ENCODE measurements around the gene COL26A1.
A peak's percentile ranks its signal among the peaks of the same experiment; 100 is the strongest.

Gene COL26A1

DNA sequence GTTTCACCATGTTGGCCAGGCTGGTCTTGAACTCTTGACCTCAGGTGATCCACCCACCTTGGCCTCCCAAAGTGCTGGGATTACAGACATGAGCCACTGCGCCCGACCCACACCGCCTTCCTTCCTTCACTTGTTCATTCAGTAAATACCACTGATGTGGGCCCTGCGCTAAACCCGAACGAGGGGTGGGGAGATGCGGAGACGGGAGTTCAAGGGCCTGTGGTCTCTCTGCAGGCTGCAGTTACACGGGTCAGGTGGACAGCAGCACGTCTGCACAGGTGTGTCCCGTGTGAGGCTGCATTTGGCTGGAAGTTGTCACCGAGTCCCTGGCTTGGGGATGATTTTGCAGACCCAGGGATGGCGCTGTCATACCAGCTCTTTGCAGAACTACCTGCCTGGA is 38.1 kb downstream of the COL26A1 start:
- H2BK120ac ChIP-seq (ENCODE audit: low read depth, low read length) = peak overlapping the region; percentile 22
- peaks cover 0 to 3% of the 10 kb centered on the region in 2 donors for H3K36me3 ChIP-seq (replicated peaks in 1 of 2; ENCODE audit: control insufficient read depth in 2 of 2, insufficient read depth in 2 of 2, low read length in 2 of 2)
- H4K91ac ChIP-seq (ENCODE audit: low read depth, low read length, poor library complexity) = peak overlapping the region; percentile 4
- WGBS, 2 donors (ENCODE audit: extremely low coverage in 2 of 2, insufficient read length in 2 of 2, insufficient replicate concordance in 1 of 2) = no CpG with 5 or more reads among the region's 13 CpGs
- H3K9me3 ChIP-seq (replicated peaks in 1 of 2; ENCODE audit: control insufficient read depth in 2 of 2, insufficient read depth in 1 of 2, low read depth in 1 of 2, low read length in 2 of 2) = no peaks in the 10 kb centered on the region
- H2BK5ac ChIP-seq (ENCODE audit: low read length) = peak overlapping the region; percentile 7
- no peak overlapping the region for H2AFZ ChIP-seq (ENCODE audit: low read length)
- H3K23ac ChIP-seq (ENCODE audit: low read depth, low read length, poor library complexity) = no peak overlapping the region
- H3K4ac ChIP-seq (ENCODE audit: low read length) = no peak overlapping the region
- peak overlapping the region; percentile 88 for H2AK5ac ChIP-seq (ENCODE audit: low read depth, low read length)
- H3K4me1 ChIP-seq (ENCODE audit: control insufficient read depth in 2 of 2, insufficient read depth in 1 of 2, low read depth in 1 of 2, low read length in 2 of 2) = peaks cover 24 to 35% of the 10 kb centered on the region in 2 donors
- peak overlapping the region; percentile 99 for H3K27ac ChIP-seq (replicated peaks; ENCODE audit: low read length)
- H3K14ac ChIP-seq (ENCODE audit: low read length) = peak overlapping the region; percentile 79
- H4K8ac ChIP-seq (ENCODE audit: low read depth, low read length) = no peak overlapping the region
- no peak for DNase-seq (ENCODE audit: low spot score)
- peak overlapping the region; percentile 71 for H2BK15ac ChIP-seq (ENCODE audit: low read length)
- no peak overlapping the region for H3K4me2 ChIP-seq (ENCODE audit: insufficient read depth, low read length, poor library complexity, severe bottlenecking)
- H3K4me3 ChIP-seq (ENCODE audit: low read length in 2 of 2) = no peak overlapping the region
- peaks cover 4% of the 10 kb centered on the region for H3K79me1 ChIP-seq (ENCODE audit: low read depth, low read length)
- no peaks in the 10 kb centered on the region for H3K27me3 ChIP-seq (ENCODE audit: control insufficient read depth in 3 of 3, insufficient read depth in 3 of 3, low read depth in 1 of 3, low read length in 3 of 3)
- H3K9ac ChIP-seq (ENCODE audit: low read depth, low read length, poor library complexity) = no peak overlapping the region
- H3K18ac ChIP-seq (ENCODE audit: low read length) = peak overlapping the region; percentile 48
- H2BK12ac ChIP-seq (ENCODE audit: low read length) = peak overlapping the region; percentile 97

DNA sequence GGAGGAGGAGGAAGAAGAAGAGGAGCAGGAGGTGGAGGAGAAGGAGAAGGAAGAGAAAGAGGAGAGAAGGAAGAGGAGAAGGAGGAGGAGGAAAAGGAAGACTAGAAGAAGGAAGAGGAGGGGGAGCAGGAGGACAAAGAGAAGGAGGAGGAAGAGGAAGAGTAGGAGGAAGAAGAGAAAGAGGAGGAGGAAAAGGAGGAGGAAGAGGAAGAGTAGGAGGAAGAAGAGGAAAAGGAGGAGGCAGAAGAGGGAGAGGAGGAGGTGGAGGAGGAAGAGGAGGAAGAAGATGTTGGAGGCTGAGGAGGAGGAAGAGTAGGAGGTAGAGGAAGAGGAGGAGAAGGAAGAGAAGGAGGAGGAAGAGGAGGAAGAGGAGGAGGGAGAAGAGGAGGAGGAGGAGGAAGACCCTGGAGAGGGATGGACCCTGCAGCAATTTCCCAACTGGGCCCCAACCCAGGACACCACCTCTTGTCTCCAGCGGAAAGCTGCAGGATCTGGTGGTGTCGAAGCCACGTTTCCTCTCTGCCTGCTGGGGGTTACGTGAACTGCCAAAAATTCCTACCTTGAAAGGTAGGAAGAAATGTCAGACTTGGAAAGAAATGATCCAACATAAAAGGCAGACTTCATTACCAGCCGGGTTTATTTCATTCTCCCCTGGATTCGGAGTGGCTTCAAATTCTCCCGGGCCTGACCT is 38.9 kb downstream of the COL26A1 start:
- H3K4me1 ChIP-seq (ENCODE audit: control insufficient read depth in 2 of 2, insufficient read depth in 1 of 2, low read depth in 1 of 2, low read length in 2 of 2) = peaks cover 32 to 37% of the 10 kb centered on the region in 2 donors
- H3K79me1 ChIP-seq (ENCODE audit: low read depth, low read length) = peaks cover 4% of the 10 kb centered on the region
- peak overlapping the region; percentile 22 for H2BK120ac ChIP-seq (ENCODE audit: low read depth, low read length)
- no peak overlapping the region for H2AFZ ChIP-seq (ENCODE audit: low read length)
- no peak overlapping the region for H3K9ac ChIP-seq (ENCODE audit: low read depth, low read length, poor library complexity)
- no peak overlapping the region for H3K4me3 ChIP-seq (ENCODE audit: low read length in 2 of 2)
- H3K4me2 ChIP-seq (ENCODE audit: insufficient read depth, low read length, poor library complexity, severe bottlenecking) = no peak overlapping the region
- H3K9me3 ChIP-seq (replicated peaks in 1 of 2; ENCODE audit: control insufficient read depth in 2 of 2, insufficient read depth in 1 of 2, low read depth in 1 of 2, low read length in 2 of 2) = peaks cover 0 to 2% of the 10 kb centered on the region in 2 donors
- peak overlapping the region; percentile 8 for H2BK12ac ChIP-seq (ENCODE audit: low read length)
- no CpG with 5 or more reads among the region's 7 CpGs for WGBS, 2 donors (ENCODE audit: extremely low coverage in 2 of 2, insufficient read length in 2 of 2, insufficient replicate concordance in 1 of 2)
- no peaks in the 10 kb centered on the region for H3K27me3 ChIP-seq (ENCODE audit: control insufficient read depth in 3 of 3, insufficient read depth in 3 of 3, low read depth in 1 of 3, low read length in 3 of 3)
- H3K18ac ChIP-seq (ENCODE audit: low read length) = peak overlapping the region; percentile 78
- H2BK5ac ChIP-seq (ENCODE audit: low read length) = peak overlapping the region; percentile 39
- H2BK15ac ChIP-seq (ENCODE audit: low read length) = peak overlapping the region; percentile 71
- H3K27ac ChIP-seq (replicated peaks; ENCODE audit: low read length) = peak overlapping the region; percentile 99
- DNase-seq (ENCODE audit: low spot score) = no peak
- no peak overlapping the region for H3K14ac ChIP-seq (ENCODE audit: low read length)
- H4K8ac ChIP-seq (ENCODE audit: low read depth, low read length) = no peak overlapping the region
- H3K36me3 ChIP-seq (replicated peaks in 1 of 2; ENCODE audit: control insufficient read depth in 2 of 2, insufficient read depth in 2 of 2, low read length in 2 of 2) = peaks cover 0 to 3% of the 10 kb centered on the region in 2 donors
- H3K23ac ChIP-seq (ENCODE audit: low read depth, low read length, poor library complexity) = no peak overlapping the region
- H2AK5ac ChIP-seq (ENCODE audit: low read depth, low read length) = no peak overlapping the region
- H4K91ac ChIP-seq (ENCODE audit: low read depth, low read length, poor library complexity) = peak overlapping the region; percentile 19
- no peak overlapping the region for H3K4ac ChIP-seq (ENCODE audit: low read length)

DNA sequence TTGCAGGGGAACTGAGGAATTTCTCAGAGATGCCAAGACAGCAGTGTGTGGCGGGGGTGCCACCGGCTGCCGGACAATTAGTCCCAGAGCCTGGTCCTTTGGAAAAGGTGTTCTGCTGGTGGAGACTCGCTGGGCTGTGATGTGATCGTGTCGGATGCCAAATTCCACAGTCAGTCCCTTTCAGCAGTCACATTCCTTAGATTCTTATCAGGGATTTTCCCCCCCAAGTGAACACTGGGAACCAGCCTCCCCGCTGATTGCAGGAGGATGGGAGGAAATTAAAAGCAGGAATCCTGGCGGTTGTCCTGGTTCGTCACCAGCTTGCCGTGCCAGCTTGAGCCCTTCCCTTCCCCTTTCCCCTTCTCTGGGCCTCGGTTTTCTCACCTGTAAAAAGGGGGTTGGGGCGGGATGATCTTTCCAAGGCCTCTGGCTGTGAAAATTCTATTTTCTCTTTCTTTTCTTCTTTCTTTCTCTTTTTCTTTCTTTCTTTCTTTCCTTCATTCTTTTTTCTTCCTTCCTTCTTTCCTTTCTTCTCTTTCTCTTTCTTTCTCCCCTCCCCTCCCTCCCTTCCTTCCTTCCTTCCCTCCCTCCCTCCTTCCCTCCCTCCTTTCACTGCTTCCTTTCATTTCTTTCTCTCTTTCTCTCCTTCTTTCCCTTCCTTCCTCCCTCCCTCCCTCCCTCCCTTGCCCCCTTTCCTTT is 39.6 kb downstream of the COL26A1 start:
- no CpG with 5 or more reads among the region's 12 CpGs for WGBS, 2 donors (ENCODE audit: extremely low coverage in 2 of 2, insufficient read length in 2 of 2, insufficient replicate concordance in 1 of 2)
- Histone ChIP-seq H3K9ac (ENCODE audit: low read depth, low read length, poor library complexity) (no peak overlapping the region), H3K4me2 (ENCODE audit: insufficient read depth, low read length, poor library complexity, severe bottlenecking) (no peak overlapping the region), H4K8ac (ENCODE audit: low read depth, low read length) (no peak overlapping the region), H3K18ac (ENCODE audit: low read length) (no peak overlapping the region), H2BK12ac (ENCODE audit: low read length) (no peak overlapping the region), H3K9me3 (replicated peaks in 1 of 2; ENCODE audit: control insufficient read depth in 2 of 2, insufficient read depth in 1 of 2, low read depth in 1 of 2, low read length in 2 of 2) (peaks cover 4 to 9% of the 10 kb centered on the region in 2 donors), H2BK120ac (ENCODE audit: low read depth, low read length) (no peak overlapping the region), H3K14ac (ENCODE audit: low read length) (no peak overlapping the region), H3K79me1 (ENCODE audit: low read depth, low read length) (peaks cover 6% of the 10 kb centered on the region), H3K27me3 (ENCODE audit: control insufficient read depth in 3 of 3, insufficient read depth in 3 of 3, low read depth in 1 of 3, low read length in 3 of 3) (no peaks in the 10 kb centered on the region), H3K4me1 (ENCODE audit: control insufficient read depth in 2 of 2, insufficient read depth in 1 of 2, low read depth in 1 of 2, low read length in 2 of 2) (peaks cover 32 to 34% of the 10 kb centered on the region in 2 donors), H2BK5ac (ENCODE audit: low read length) (peak overlapping the region; percentile 39), H2AK5ac (ENCODE audit: low read depth, low read length) (no peak overlapping the region), H3K36me3 (replicated peaks in 1 of 2; ENCODE audit: control insufficient read depth in 2 of 2, insufficient read depth in 2 of 2, low read length in 2 of 2) (peaks cover 0 to 7% of the 10 kb centered on the region in 2 donors), H2BK15ac (ENCODE audit: low read length) (no peak overlapping the region), H3K4ac (ENCODE audit: low read length) (no peak overlapping the region), H2AFZ (ENCODE audit: low read length) (no peak overlapping the region), H4K91ac (ENCODE audit: low read depth, low read length, poor library complexity) (no peak overlapping the region), H3K4me3 (ENCODE audit: low read length in 2 of 2) (no peak overlapping the region), H3K27ac (replicated peaks; ENCODE audit: low read length) (peak overlapping the region; percentile 99), H3K23ac (ENCODE audit: low read depth, low read length, poor library complexity) (no peak overlapping the region)
- peak; percentile 86 for DNase-seq (ENCODE audit: low spot score)

DNA sequence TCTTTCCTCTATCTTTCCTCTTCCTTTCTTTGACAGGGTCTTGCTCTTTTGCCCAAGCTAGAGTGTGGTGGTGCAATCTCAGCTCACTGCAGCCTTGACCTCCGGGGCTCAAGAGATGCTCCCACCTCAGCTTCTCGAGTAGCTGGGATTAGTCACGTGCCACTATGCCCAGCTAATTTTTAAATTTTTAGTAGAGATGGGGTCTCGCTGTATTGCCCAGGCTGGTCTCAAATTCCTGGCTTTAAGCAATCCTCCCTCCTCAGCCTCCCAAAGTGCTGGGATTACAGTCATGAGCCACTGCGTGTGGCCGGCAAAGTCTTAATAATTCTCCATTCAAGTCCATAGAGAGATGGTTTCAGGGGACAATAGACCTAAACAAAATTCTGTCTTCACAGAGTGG is 40.2 kb downstream of the COL26A1 start:
- H2AFZ ChIP-seq (ENCODE audit: low read length) = no peak overlapping the region
- H4K8ac ChIP-seq (ENCODE audit: low read depth, low read length) = no peak overlapping the region
- H3K36me3 ChIP-seq (replicated peaks in 1 of 2; ENCODE audit: control insufficient read depth in 2 of 2, insufficient read depth in 2 of 2, low read length in 2 of 2) = peaks cover 0 to 7% of the 10 kb centered on the region in 2 donors
- no peak overlapping the region for H3K4ac ChIP-seq (ENCODE audit: low read length)
- no peak for DNase-seq (ENCODE audit: low spot score)
- no CpG with 5 or more reads among the region's 6 CpGs for WGBS, 2 donors (ENCODE audit: extremely low coverage in 2 of 2, insufficient read length in 2 of 2, insufficient replicate concordance in 1 of 2)
- H3K4me1 ChIP-seq (ENCODE audit: control insufficient read depth in 2 of 2, insufficient read depth in 1 of 2, low read depth in 1 of 2, low read length in 2 of 2) = peaks cover 32 to 34% of the 10 kb centered on the region in 2 donors
- H3K27me3 ChIP-seq (ENCODE audit: control insufficient read depth in 3 of 3, insufficient read depth in 3 of 3, low read depth in 1 of 3, low read length in 3 of 3) = no peaks in the 10 kb centered on the region
- no peak overlapping the region for H3K4me3 ChIP-seq (ENCODE audit: low read length in 2 of 2)
- H3K9me3 ChIP-seq (replicated peaks in 1 of 2; ENCODE audit: control insufficient read depth in 2 of 2, insufficient read depth in 1 of 2, low read depth in 1 of 2, low read length in 2 of 2) = peaks cover 10 to 15% of the 10 kb centered on the region in 2 donors
- H3K27ac ChIP-seq (replicated peaks; ENCODE audit: low read length) = peak overlapping the region; percentile 77
- H3K18ac ChIP-seq (ENCODE audit: low read length) = peak overlapping the region; percentile 66
- no peak overlapping the region for H2BK12ac ChIP-seq (ENCODE audit: low read length)
- H2BK120ac ChIP-seq (ENCODE audit: low read depth, low read length) = no peak overlapping the region
- H2BK15ac ChIP-seq (ENCODE audit: low read length) = no peak overlapping the region
- H3K79me1 ChIP-seq (ENCODE audit: low read depth, low read length) = peaks cover 6% of the 10 kb centered on the region
- no peak overlapping the region for H3K4me2 ChIP-seq (ENCODE audit: insufficient read depth, low read length, poor library complexity, severe bottlenecking)
- H3K9ac ChIP-seq (ENCODE audit: low read depth, low read length, poor library complexity) = no peak overlapping the region
- H4K91ac ChIP-seq (ENCODE audit: low read depth, low read length, poor library complexity) = no peak overlapping the region
- H2AK5ac ChIP-seq (ENCODE audit: low read depth, low read length) = peak overlapping the region; percentile 5
- no peak overlapping the region for H3K23ac ChIP-seq (ENCODE audit: low read depth, low read length, poor library complexity)
- H3K14ac ChIP-seq (ENCODE audit: low read length) = no peak overlapping the region
- H2BK5ac ChIP-seq (ENCODE audit: low read length) = peak overlapping the region; percentile 11

Measured in neuronal stem cell (in vitro differentiated cells).